Measurements from ENCODE around the gene MMD. TPM values are rescaled to one million over a fixed set of nuclear protein-coding genes. Genes with fewer than 3 reads are reported as not detected.

The MMD gene
- total and polyA plus RNA-seq, 2 of the 13 experiments (the other 11 are each of a cell fraction or from before 2014, with no cell fraction given): 121 to 225 TPM

DNA sequence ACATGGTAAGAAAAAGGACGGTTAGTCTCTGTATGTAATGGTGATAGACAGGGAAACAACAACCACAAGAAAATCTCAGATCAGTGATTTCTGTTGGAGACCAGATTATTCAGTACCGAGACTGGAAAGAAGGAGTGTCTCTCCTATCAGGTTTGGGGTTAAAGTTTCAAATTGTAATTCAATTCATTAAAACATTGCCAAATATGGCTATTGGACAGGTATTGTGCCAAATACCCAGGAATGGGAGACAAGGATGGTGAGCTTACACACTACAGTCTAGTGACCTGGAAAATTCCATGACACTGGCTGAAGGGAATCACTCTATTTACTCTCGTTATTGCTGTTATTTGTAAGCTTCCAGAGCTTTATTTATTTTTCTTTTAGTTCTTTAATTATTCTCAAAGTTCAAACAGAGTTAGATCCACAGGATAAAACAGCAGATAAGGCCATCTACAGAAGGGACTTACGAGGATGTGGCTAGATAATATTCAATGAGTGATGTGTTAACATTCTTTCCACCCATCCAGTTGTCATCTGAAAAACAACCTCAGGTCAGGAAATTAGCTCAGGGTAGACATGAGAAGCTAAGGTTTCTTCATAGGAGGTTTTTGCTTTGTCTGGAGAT is 25.1 kb upstream of the MMD start (continued):
- TF ChIP-seq, protein P1, sequence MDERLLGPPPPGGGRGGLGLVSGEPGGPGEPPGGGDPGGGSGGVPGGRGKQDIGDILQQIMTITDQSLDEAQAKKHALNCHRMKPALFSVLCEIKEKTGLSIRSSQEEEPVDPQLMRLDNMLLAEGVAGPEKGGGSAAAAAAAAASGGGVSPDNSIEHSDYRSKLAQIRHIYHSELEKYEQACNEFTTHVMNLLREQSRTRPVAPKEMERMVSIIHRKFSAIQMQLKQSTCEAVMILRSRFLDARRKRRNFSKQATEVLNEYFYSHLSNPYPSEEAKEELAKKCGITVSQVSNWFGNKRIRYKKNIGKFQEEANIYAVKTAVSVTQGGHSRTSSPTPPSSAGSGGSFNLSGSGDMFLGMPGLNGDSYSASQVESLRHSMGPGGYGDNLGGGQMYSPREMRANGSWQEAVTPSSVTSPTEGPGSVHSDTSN (CRISPR knock-in tag; IDR thresholded peaks at IDR 0.05): no peak
- TF ChIP-seq TBP (CRISPR knock-in tag; IDR thresholded peaks at IDR 0.05): no peak
- TF ChIP-seq SKI (IDR thresholded peaks at IDR 0.05; ENCODE audit: partially characterized antibody): peak; percentile 34
- TF ChIP-seq MAFK (conservative IDR thresholded peaks at IDR 0.05 in 1 of 2, IDR thresholded peaks at IDR 0.05 in 1 of 2; ENCODE audit: low read length in 2 of 2): no peak
- TF ChIP-seq ZNF788 (CRISPR knock-in tag; IDR thresholded peaks at IDR 0.05; ENCODE audit: borderline replicate concordance): no peak
- peak; percentile 93 for TF ChIP-seq ZSCAN9 (CRISPR knock-in tag; IDR thresholded peaks at IDR 0.05; ENCODE audit: borderline replicate concordance)
- TF ChIP-seq, protein P2, sequence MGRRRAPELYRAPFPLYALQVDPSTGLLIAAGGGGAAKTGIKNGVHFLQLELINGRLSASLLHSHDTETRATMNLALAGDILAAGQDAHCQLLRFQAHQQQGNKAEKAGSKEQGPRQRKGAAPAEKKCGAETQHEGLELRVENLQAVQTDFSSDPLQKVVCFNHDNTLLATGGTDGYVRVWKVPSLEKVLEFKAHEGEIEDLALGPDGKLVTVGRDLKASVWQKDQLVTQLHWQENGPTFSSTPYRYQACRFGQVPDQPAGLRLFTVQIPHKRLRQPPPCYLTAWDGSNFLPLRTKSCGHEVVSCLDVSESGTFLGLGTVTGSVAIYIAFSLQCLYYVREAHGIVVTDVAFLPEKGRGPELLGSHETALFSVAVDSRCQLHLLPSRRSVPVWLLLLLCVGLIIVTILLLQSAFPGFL (CRISPR knock-in tag; IDR thresholded peaks at IDR 0.05): no peak
- peak; percentile 78; the same call in 1 of the 2 replicates for TF ChIP-seq ELF4 (CRISPR knock-in tag; IDR thresholded peaks at IDR 0.05; ENCODE audit: borderline replicate concordance)
- TF ChIP-seq ZNF556 (CRISPR knock-in tag; IDR thresholded peaks at IDR 0.05; ENCODE audit: borderline replicate concordance): peak; percentile 58; the same call in 1 of the 2 replicates
- peak; percentile 76 for TF ChIP-seq ZNF205 (CRISPR knock-in tag; IDR thresholded peaks at IDR 0.05)
- TF ChIP-seq PHB2 (IDR thresholded peaks at IDR 0.05; ENCODE audit: partially characterized antibody): no peak
- no peak for TF ChIP-seq ZNF333 (CRISPR knock-in tag; IDR thresholded peaks at IDR 0.05; ENCODE audit: borderline replicate concordance)
- no peak for TF ChIP-seq SCMH1 (CRISPR knock-in tag; IDR thresholded peaks at IDR 0.05; ENCODE audit: borderline replicate concordance)
- no peak for TF ChIP-seq ATAD3A (CRISPR knock-in tag; IDR thresholded peaks at IDR 0.05)
- TF ChIP-seq ZNF790 (CRISPR knock-in tag; IDR thresholded peaks at IDR 0.05; ENCODE audit: borderline replicate concordance): no peak
- TF ChIP-seq, protein P3, sequence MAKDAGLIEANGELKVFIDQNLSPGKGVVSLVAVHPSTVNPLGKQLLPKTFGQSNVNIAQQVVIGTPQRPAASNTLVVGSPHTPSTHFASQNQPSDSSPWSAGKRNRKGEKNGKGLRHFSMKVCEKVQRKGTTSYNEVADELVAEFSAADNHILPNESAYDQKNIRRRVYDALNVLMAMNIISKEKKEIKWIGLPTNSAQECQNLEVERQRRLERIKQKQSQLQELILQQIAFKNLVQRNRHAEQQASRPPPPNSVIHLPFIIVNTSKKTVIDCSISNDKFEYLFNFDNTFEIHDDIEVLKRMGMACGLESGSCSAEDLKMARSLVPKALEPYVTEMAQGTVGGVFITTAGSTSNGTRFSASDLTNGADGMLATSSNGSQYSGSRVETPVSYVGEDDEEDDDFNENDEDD (CRISPR knock-in tag; IDR thresholded peaks at IDR 0.05; ENCODE audit: borderline replicate concordance): no peak
- no peak for TF ChIP-seq SPEN (CRISPR knock-in tag; IDR thresholded peaks at IDR 0.05; ENCODE audit: low read depth)
- TF ChIP-seq HDAC6 (IDR thresholded peaks at IDR 0.05; ENCODE audit: low read depth, low read length): no peak
- TF ChIP-seq, protein P4, sequence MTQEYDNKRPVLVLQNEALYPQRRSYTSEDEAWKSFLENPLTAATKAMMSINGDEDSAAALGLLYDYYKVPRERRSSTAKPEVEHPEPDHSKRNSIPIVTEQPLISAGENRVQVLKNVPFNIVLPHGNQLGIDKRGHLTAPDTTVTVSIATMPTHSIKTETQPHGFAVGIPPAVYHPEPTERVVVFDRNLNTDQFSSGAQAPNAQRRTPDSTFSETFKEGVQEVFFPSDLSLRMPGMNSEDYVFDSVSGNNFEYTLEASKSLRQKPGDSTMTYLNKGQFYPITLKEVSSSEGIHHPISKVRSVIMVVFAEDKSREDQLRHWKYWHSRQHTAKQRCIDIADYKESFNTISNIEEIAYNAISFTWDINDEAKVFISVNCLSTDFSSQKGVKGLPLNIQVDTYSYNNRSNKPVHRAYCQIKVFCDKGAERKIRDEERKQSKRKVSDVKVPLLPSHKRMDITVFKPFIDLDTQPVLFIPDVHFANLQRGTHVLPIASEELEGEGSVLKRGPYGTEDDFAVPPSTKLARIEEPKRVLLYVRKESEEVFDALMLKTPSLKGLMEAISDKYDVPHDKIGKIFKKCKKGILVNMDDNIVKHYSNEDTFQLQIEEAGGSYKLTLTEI (CRISPR knock-in tag; conservative IDR thresholded peaks at IDR 0.05): no peak
- no peak for TF ChIP-seq ZNF607 (CRISPR knock-in tag; IDR thresholded peaks at IDR 0.05; ENCODE audit: borderline replicate concordance)
- peak; percentile 65; the same call in 1 of the 2 replicates for TF ChIP-seq KAT8 (CRISPR knock-in tag; IDR thresholded peaks at IDR 0.05)
- TF ChIP-seq ZNF550 (CRISPR knock-in tag; IDR thresholded peaks at IDR 0.05; ENCODE audit: borderline replicate concordance): no peak
- TF ChIP-seq TOE1 (CRISPR knock-in tag; IDR thresholded peaks at IDR 0.05): peak; percentile 62; the same call in 1 of the 2 replicates
- TF ChIP-seq, protein P5, sequence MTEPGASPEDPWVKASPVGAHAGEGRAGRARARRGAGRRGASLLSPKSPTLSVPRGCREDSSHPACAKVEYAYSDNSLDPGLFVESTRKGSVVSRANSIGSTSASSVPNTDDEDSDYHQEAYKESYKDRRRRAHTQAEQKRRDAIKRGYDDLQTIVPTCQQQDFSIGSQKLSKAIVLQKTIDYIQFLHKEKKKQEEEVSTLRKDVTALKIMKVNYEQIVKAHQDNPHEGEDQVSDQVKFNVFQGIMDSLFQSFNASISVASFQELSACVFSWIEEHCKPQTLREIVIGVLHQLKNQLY (CRISPR knock-in tag; IDR thresholded peaks at IDR 0.05): peak; percentile 81; the same call in 1 of the 2 replicates
- no peak for TF ChIP-seq ZNF180 (CRISPR knock-in tag; IDR thresholded peaks at IDR 0.05; ENCODE audit: borderline replicate concordance, low read depth)
- no peak for TF ChIP-seq ZNF460 (CRISPR knock-in tag; IDR thresholded peaks at IDR 0.05; ENCODE audit: borderline replicate concordance)
